Gastroesophageal sphincter (tissue), 3 donors: ENCODE measurements around the gene FKTN.

Experiments used
- EP300 ChIP-seq: sonication (generic); formaldehyde crosslinking; IDR thresholded peaks from one replicate; pipeline ENCODE4 v1.6.1; 2017; ENCODE audit warnings: antibody characterized with exemption, mild to moderate bottlenecking
- POLR2A ChIP-seq, 2 donors: fragments of 450-650 bp; IDR thresholded peaks; one replicate each; pipeline ENCODE4 v1.6.1; 2017; ENCODE audit warnings: antibody characterized with exemption in 2 of 2, mild to moderate bottlenecking in 2 of 2, moderate library complexity in 1 of 2
- POLR2AphosphoS5 ChIP-seq: sonication (generic); formaldehyde crosslinking; IDR thresholded peaks from one replicate; pipeline ENCODE4 v1.6.1; 2017; ENCODE audit warnings: antibody characterized with exemption
- TF ChIP-seq, protein P1 (sequence below), 4 experiments: fragments of 200-600 bp in 2 of 4; fragments of 450-650 bp in 2 of 4; sonication (generic) in 1 of 4; IDR thresholded peaks; one replicate each; pipeline ENCODE4 v1.5.1; 2017 to 2019; ENCODE audit warnings: antibody characterized with exemption in 4 of 4, mild to moderate bottlenecking in 2 of 4, moderate library complexity in 2 of 4

DNA sequence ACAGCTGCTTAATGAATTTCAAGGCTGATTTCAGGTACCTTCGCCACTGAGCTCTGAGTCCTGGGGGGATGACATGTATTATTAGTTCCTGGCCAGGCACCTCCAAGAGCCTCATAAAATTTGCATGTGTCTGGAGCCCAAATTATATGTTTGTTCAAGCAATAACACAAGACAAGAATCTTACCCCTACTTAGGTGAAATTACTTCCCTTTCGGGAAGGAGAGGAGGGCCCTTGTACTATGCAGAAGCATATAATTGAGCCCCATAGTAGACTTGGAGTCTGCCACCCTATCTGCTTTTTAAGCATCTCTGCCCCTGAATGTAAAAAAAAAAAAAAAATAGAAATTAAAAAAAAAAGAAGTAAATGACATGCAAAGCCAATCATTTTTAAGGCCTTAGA is 123.4 kb downstream of the FKTN start:
- TF ChIP-seq POLR2A (IDR thresholded peaks at IDR 0.05) (no peak), POLR2AphosphoS5 (no peak), EP300 (no peak)
- TF ChIP-seq, protein P1, sequence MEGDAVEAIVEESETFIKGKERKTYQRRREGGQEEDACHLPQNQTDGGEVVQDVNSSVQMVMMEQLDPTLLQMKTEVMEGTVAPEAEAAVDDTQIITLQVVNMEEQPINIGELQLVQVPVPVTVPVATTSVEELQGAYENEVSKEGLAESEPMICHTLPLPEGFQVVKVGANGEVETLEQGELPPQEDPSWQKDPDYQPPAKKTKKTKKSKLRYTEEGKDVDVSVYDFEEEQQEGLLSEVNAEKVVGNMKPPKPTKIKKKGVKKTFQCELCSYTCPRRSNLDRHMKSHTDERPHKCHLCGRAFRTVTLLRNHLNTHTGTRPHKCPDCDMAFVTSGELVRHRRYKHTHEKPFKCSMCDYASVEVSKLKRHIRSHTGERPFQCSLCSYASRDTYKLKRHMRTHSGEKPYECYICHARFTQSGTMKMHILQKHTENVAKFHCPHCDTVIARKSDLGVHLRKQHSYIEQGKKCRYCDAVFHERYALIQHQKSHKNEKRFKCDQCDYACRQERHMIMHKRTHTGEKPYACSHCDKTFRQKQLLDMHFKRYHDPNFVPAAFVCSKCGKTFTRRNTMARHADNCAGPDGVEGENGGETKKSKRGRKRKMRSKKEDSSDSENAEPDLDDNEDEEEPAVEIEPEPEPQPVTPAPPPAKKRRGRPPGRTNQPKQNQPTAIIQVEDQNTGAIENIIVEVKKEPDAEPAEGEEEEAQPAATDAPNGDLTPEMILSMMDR (IDR thresholded peaks at IDR 0.05): no peak
